GDM1 (cell line): ENCODE results near the gene MMD2.
A peak's percentile ranks its signal among the peaks of the same experiment; 100 is the strongest.
"Not testable (repeated sequence)": the region's sequence is repeated elsewhere in the genome, so short reads cannot be mapped to it uniquely, and the experiment has no call there.

Source experiments
- DNase-seq: peaks from one replicate; lab custom pipeline; 2025; lab: John Stamatoyannopoulos, UW

Gene MMD2

GRCh38 chr7:4893929-4894475 lies 65.0 kb downstream of the MMD2 start:
- DNase-seq = no peak

GRCh38 chr7:4893188-4893587 lies 65.8 kb downstream of the MMD2 start:
- not testable (repeated sequence) for DNase-seq

GRCh38 chr7:4891522-4891921 lies 67.5 kb downstream of the MMD2 start:
- DNase-seq = not testable (repeated sequence)

GRCh38 chr7:4889682-4890081 lies 69.3 kb downstream of the MMD2 start:
- DNase-seq = no peak

GRCh38 chr7:4888161-4888560 lies 70.8 kb downstream of the MMD2 start:
- DNase-seq = no peak

- no peak for DNase-seq
These were observed 72.3 kb downstream of the MMD2 start for GRCh38 chr7:4886671-4887070.

- no peak for DNase-seq
These were observed 73.6 kb downstream of the MMD2 start for GRCh38 chr7:4885317-4885807.

GRCh38 chr7:4884164-4884563 lies 74.8 kb downstream of the MMD2 start:
- no peak for DNase-seq

GRCh38 chr7:4883372-4884144 lies 75.4 kb downstream of the MMD2 start, which contains the start of gene RADIL:
RADIL (minus strand) TSS chr7:4883716; CDS start chr7:4878139, 5,577 bp downstream.
- peak; percentile 89 for DNase-seq

- DNase-seq = no peak
These were observed 76.0 kb downstream of the MMD2 start for GRCh38 chr7:4883033-4883371.

- DNase-seq = no peak
These were observed 76.6 kb downstream of the MMD2 start for GRCh38 chr7:4882169-4883032.

GRCh38 chr7:4880218-4880617 lies 78.8 kb downstream of the MMD2 start:
- no peak for DNase-seq

GRCh38 chr7:4879396-4880081 lies 79.4 kb downstream of the MMD2 start:
- DNase-seq = no peak

GRCh38 chr7:4878336-4879335 lies 80.4 kb downstream of the MMD2 start:
- DNase-seq = no peak

- DNase-seq = no peak
These were observed 82.4 kb downstream of the MMD2 start for GRCh38 chr7:4876586-4876985.

GRCh38 chr7:4875391-4875790 lies 83.6 kb downstream of the MMD2 start:
- DNase-seq = no peak

- no peak for DNase-seq
These were observed 85.7 kb downstream of the MMD2 start for GRCh38 chr7:4873071-4873944.

- no peak for DNase-seq
These were observed 86.9 kb downstream of the MMD2 start for GRCh38 chr7:4871930-4872675.

GRCh38 chr7:4871056-4871680 lies 87.8 kb downstream of the MMD2 start:
- DNase-seq = no peak
